Measurements from ENCODE around the gene SRGAP2B. TPM values are rescaled to one million over a fixed set of nuclear protein-coding genes. Genes with fewer than 3 reads are reported as not detected.
"Not testable (repeated sequence)": the region's sequence is repeated elsewhere in the genome, so short reads cannot be mapped to it uniquely, and the experiment has no call there.

SRGAP2B gene
- 4.6 TPM for total RNA-seq

- DNase-seq (ENCODE audit: low read depth in 2 of 3, low spot score in 2 of 3): not testable (repeated sequence)
Measured at GRCh38 chr1:145095284-145096057, at the start of gene SRGAP2B, which contains the start of gene FAM72D. TSS of gene SRGAP2B (minus strand) at chr1:145095328. CDS start at chr1:145092901, 2,427 bp downstream. TSS of gene FAM72D (plus strand) at chr1:145095974. CDS start at chr1:145096848, 874 bp downstream.

GRCh38 chr1:145144264-145144913 is 49.3 kb upstream of the SRGAP2B start:
- not testable (repeated sequence) for DNase-seq (ENCODE audit: low read depth in 2 of 3, low spot score in 2 of 3)

- DNase-seq (ENCODE audit: low read depth in 2 of 3, low spot score in 2 of 3): not testable (repeated sequence)
Measured at GRCh38 chr1:145140549-145140948, 45.4 kb upstream of the SRGAP2B start.

- not testable (repeated sequence) for DNase-seq (ENCODE audit: low read depth in 2 of 3, low spot score in 2 of 3)
Measured at GRCh38 chr1:145134476-145134875, 39.3 kb upstream of the SRGAP2B start.

DNA sequence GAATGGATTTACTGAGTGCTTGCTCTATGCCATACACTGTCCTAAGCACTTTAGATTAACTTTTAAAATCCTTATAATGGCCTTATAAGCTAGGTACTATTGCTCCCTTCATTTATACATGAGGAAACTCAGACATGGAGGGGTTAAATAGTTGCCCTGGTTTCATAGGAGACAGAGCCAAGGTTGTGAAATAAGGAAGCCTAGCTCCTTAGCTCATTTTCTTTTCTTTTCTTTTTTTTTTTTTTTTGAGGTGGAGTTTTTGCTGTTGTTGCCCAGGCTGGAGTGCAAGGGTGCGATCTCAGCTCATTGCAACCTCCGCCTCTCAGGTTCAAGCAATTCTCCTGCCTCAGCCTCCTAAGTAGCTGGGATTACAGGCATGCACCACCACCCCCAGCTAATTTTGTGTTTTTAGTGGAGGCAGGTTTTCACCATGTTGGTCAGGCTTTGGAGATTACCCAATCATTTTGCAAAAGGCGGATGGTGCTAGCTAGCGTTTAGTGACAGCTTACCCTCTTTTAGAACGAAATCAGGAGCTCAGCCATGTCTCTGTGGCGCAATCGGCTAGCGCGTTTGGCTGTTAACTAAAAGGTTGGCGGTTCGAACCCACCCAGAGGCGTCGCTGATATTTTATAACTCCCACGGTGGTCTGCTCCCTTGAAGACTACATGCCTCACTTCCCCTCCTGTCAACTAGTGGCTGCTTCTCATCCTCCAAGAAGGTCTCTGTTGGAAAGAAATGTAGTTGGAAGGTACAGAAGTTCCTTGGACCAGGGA is 33.8 kb upstream of the SRGAP2B start:
- not testable (repeated sequence) for DNase-seq (ENCODE audit: low read depth in 2 of 3, low spot score in 2 of 3)

DNA sequence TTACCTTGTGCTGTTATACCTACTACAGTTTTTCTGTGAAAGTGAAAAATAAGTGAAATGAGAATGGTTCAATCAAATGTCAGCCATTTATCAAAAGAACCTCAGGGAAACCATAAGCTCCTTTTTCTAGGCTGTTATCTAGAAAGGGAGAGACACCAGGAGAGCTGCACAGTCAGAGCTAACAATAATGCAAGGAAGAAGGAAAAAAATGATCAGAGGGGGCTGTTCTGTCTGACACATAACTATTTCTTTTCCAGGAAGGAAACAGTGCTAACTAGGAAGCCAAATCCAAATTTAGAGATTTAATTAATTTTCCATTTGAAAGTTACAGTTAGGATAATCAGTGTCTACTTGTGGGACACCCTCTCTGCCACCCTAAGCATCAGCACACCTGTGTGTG is 32.0 kb upstream of the SRGAP2B start:
- not testable (repeated sequence) for DNase-seq (ENCODE audit: low read depth in 2 of 3, low spot score in 2 of 3)

- not testable (repeated sequence) for DNase-seq (ENCODE audit: low read depth in 2 of 3, low spot score in 2 of 3)
Measured at GRCh38 chr1:145125112-145125511, 30.0 kb upstream of the SRGAP2B start.

DNA sequence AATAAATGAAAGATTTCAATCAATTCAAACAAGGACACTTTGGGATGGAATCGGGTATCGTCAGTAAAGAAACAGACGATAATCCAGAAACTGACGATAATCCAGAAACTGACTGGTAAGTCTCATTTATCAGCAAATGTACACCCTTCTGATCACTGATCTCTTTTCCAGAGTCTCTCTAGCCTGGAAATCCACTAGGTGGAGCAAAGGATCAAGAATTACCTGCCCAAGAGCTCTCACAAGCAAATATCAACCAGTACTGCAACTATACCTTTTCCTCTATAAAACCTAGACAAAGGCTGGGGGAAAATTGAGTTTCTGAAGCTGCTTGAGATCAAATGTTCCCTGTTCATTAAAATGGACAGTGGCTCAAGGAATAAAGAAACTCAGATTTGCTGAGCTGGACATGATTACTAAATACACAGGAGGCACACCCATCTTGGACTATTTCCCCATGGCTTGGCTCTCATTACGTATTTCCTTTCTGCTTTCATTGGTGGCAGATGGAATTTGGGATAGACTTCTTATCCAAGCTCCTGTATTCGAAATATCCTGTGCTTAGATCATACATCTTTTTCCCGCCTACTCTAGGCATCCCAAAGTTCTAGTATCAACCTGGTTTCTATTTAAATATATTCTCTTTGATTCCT is 29.0 kb upstream of the SRGAP2B start:
- not testable (repeated sequence) for DNase-seq (ENCODE audit: low read depth in 2 of 3, low spot score in 2 of 3)

- not testable (repeated sequence) for DNase-seq (ENCODE audit: low read depth in 2 of 3, low spot score in 2 of 3)
Measured at GRCh38 chr1:145123062-145123395, 27.9 kb upstream of the SRGAP2B start.

DNA sequence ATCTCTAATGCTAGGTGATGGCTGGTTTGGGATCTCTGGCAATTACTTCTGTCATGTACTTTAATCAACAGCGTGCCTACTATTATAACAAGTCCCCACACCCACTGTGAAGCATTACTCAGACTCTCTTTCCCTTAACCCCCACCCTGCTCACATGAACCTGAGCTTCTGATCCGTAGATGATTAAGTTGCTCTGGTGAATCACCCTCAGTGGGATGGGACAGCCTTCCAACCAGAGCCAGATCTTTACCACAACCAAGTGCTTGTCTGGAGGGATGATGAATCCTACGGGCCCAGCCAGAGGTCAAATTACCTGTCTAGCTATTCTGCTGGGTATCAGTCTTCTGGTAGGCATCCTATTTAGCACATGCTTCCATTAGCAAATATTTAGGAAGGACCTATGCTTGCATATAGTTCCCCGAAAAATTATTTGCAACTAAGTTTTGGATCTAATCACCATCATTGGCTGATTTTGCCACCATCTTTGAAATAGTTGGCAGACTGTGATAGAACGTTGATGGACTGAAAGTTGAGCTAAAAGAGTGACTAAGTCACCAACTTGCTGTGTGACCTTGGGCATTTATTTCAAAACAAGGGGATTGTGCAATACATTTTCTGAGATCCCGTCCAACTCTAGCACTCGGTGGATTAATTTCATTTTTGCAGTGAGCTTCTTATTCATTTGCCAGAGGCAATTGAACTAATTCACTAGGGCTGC is 27.4 kb upstream of the SRGAP2B start:
- DNase-seq (ENCODE audit: low read depth in 2 of 3, low spot score in 2 of 3): not testable (repeated sequence)

DNA sequence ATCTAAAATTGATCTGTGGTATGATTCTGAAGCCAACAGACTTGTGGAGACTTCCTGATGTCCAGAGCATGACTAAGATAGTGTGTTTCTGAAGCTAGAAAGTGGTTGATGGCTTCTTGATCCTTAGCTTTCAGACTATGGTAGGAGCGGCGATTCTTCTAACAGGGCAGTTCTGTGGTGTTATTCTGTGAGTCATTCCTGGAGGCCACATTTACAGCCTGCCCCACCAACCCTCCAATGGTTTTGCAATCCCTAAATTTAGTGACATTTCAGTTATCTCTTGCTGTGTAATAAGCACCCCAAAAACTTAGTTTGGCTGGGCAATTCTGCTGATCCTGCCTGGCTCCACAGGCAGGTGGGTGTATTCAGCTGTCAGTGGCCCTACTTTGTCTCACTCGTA is 24.7 kb upstream of the SRGAP2B start:
- not testable (repeated sequence) for DNase-seq (ENCODE audit: low read depth in 2 of 3, low spot score in 2 of 3)

DNA sequence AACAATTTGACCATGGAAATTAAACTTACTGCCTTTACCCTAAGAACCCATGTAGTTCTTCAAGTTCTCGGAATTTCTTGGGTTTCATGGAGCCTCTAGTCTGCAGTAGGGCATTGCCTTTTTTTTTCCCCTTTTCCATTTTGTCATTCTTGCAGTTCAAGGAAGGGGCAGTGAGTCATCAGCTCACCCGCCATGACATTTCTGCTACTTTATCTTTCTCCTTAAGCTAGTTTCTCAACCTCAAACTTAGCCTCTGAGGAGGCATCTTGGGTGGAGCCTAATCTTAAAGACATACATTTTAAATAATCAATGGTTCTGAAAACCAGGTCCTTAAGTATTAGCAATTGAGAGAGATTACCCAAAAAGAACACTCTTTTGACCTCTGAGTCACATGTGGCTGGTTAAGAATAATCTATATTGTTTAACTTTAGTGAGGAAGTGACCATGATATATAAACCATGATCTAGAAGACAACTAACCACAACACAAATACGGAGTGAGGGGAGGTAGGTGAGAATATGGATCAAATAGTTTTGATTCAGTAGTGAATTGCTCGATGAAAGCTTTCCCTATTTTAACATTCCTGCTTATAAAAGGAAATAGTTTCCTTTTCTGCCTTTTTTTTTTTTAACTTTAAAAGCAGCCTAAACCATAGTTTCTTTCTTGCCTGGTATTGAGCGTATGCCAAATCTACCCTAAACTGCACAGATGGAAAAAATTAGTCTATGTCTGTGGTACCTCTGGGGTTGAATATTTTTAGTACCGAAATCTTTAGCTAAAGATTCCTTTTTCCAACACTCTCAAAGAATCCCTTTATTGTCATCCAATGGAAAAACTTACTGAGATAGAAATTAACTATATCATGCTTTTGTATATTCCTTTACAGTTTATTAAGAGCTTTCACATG is 20.7 kb upstream of the SRGAP2B start:
- not testable (repeated sequence) for DNase-seq (ENCODE audit: low read depth in 2 of 3, low spot score in 2 of 3)

DNA sequence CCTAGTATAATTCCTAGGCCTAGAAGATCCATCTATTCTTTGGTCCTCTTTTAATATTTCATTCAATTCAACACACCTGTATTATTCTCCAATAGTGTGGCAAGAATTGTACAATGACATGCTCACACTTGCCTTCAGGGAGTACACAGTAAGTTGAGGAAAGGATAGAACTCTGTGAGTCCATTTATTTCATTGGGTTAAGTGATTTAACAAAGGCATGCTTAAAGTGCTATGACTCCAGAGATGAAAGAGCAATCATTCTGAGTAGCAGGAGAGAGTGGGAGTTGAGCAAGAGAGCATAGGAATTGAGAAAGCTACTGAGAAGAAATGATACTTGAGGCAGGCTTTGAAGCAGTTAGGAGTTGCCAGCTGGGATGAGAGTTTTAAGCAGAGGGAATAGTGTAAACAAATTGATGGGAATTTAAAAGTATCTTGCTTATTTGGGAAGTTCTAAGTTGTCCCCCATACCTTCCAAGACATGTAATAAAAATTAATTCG is 19.5 kb upstream of the SRGAP2B start:
- not testable (repeated sequence) for DNase-seq (ENCODE audit: low read depth in 2 of 3, low spot score in 2 of 3)

- DNase-seq (ENCODE audit: low read depth in 2 of 3, low spot score in 2 of 3): not testable (repeated sequence)
Measured at GRCh38 chr1:145112703-145113102, 17.6 kb upstream of the SRGAP2B start.

DNA sequence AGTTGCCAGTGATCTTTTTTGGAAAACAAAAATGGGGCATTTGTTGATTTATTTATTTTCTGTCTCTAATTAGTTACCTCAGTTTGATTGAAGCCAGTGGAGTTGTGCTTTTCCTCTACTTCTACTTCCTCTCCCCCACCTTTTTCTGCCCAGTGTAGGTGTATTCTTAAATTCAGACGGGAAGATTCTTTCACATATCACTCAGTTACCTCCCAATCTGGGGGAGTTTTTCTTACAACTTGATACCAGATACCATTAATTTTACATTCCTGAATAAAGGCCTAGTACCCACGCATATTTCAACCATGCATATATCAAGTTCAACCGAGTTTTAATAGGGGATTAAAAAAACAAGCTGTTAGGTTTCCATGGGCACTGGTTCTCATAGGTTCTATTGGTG is 16.5 kb upstream of the SRGAP2B start:
- DNase-seq (ENCODE audit: low read depth in 2 of 3, low spot score in 2 of 3): not testable (repeated sequence)

DNA sequence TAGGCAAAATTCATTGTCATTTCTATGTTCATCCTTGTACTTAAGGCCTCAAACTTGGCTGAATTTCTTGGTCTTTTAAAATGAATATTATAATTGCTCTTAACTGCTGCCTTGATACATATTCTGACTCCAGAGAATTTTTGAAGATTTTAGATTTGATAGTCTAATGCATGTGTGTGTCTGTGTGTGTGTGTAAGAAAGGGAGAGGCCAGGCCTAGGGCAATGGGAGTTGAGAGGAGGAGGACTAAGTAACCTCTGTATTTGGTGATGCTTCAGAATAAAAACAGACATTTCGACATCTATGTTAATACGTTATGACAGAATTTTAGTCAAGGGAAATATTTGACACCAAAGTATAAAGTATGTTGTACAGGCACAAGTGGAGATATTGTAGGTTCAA is 8.2 kb upstream of the SRGAP2B start:
- DNase-seq (ENCODE audit: low read depth in 2 of 3, low spot score in 2 of 3): not testable (repeated sequence)

DNA sequence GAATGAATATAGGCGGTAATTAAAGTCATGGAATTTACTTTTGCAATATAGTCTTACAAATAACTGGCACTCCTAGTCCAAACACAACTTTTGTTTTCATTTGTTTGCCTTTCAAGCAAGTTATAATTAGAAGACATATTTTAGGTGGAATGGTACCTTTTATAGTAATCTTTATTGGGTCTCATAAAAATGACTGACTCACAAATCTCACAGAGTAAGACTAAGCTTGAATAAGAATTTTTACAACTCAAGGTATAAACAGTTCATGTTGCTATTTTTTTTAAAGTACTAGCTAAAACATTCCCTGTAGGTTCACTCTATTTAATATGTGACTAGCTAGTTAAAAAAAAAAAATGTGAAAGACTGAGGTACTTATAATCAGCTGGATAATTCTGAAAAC is 6.6 kb upstream of the SRGAP2B start:
- not testable (repeated sequence) for DNase-seq (ENCODE audit: low read depth in 2 of 3, low spot score in 2 of 3)

DNA sequence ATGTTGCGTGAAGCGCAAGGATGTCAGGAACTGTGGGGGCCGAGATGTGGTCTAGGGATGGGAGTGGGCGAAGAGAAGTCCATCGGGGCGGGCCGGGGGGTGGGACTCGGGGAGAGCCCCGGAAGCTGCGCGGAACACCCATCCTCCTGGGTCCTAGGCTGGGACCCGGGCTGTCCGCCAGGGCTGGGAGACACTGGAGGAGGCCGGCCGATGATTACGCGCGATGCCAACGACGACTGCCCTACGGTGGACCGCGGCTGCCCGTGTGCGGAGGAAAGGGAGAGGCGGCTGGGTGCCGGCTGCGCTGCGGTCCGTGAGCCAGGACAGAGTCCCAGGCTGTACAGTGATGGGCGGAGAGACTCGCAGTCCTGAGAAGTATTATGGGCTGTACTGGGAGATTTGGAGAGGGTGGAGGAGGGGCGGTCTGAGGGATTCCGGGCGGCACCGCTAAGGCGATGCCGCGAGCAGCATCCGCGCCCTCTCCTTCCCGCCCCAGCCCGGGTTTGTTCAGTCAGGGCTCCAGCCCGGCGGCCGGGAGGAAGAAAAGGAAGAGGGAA is 395 bp downstream of the SRGAP2B start:
- not testable (repeated sequence) for DNase-seq (ENCODE audit: low read depth in 2 of 3, low spot score in 2 of 3)
